HepG2 (cell line): ENCODE data around the gene DOCK4. TPM values are rescaled to one million over a fixed set of nuclear protein-coding genes. Genes with fewer than 3 reads are reported as not detected.

Source experiments
- ATAC-seq: fragments of 200-7000 bp; cut with Tn5 transposase; 3 replicates; pipeline ENCODE4 v1.9.1; 2020; ENCODE audit warnings: mild to moderate bottlenecking, moderate library complexity
- BruUV-seq: library from RNA; stranded (reverse); fragments of 400-500 nt; replicated peaks from 2 replicates; lab custom pipeline; 2021; lab: Mats Ljungman, UMichigan
- CTCF ChIA-PET: fragments of 300-600 bp; formaldehyde crosslinking; extraction: SDS; loops from one replicate; lab custom pipeline; 2021; ENCODE audit warnings: low total read pairs, inconsistent platforms, low intra/inter-chr PET ratio; lab: Yijun Ruan, JAX
- POLR2A ChIA-PET: fragments of 350-600 bp; sonication (Branson Sonifier 250); formaldehyde crosslinking; loops from one replicate; lab custom pipeline; 2020; ENCODE audit warnings: antibody characterized with exemption, inconsistent platforms; lab: Yijun Ruan, JAX
- DNase-seq: peaks from one replicate; pipeline ENCODE4 v3.0.0-alpha.2; 2015; ENCODE audit warnings: low spot score
- FAIRE-seq: peaks from 3 replicates; lab custom pipeline; 2011; peaks lifted over from hg19 to GRCh38; lab: Jason Lieb, UNC
- H2AFZ ChIP-seq: one replicate; pipeline ENCODE4 v1.6.1; 2011; ENCODE audit warnings: low read length, inconsistent platforms
- H3K27ac ChIP-seq: fragments of 300-600 bp; 3 replicates; pipeline ENCODE4 v1.8.0; 2011; ENCODE audit warnings: mixed run types, mild to moderate bottlenecking, mixed read lengths, low read length, inconsistent platforms; ENCODE audit not compliant: insufficient read depth; ENCODE audit errors: extremely low read length
- H3K27me3 ChIP-seq, 2 experiments: fragments of 200-600 bp in 1 of 2; 2 replicates in 1 of 2; 3 replicates in 1 of 2; pipeline versions ENCODE4 v1.6.0 to v1.8.0; 2011; ENCODE audit warnings: low read length in 2 of 2, mild to moderate bottlenecking in 2 of 2, moderate library complexity in 2 of 2, inconsistent platforms in 1 of 2; ENCODE audit not compliant: insufficient read depth in 2 of 2, control insufficient read depth in 1 of 2
- H3K36me3 ChIP-seq, 2 experiments: fragments of 200-600 bp in 1 of 2; replicated peaks in 1 of 2; 2 replicates in 1 of 2; 3 replicates in 1 of 2; pipeline versions ENCODE4 v1.5.1 to v1.8.0; 2011; ENCODE audit warnings: low read length in 2 of 2, inconsistent platforms in 1 of 2; ENCODE audit not compliant: insufficient read depth in 2 of 2, control insufficient read depth in 1 of 2
- H3K4me1 ChIP-seq: 2 replicates; pipeline ENCODE4 v1.5.1; 2012; ENCODE audit warnings: low read length, inconsistent platforms; ENCODE audit not compliant: insufficient read depth
- H3K4me2 ChIP-seq: 2 replicates; pipeline ENCODE4 v1.6.0; 2011; ENCODE audit warnings: low read depth, low read length, inconsistent platforms
- H3K4me3 ChIP-seq, 3 experiments: fragments of 200-600 bp in 1 of 3; sonication (generic), shearing (Covaris generic) in 1 of 3; replicated peaks in 1 of 3; 2 replicates each; pipeline ENCODE4 v1.5.1; 2011 to 2016; ENCODE audit warnings: low read length in 3 of 3, inconsistent platforms in 2 of 3, low read depth in 2 of 3, mild to moderate bottlenecking in 2 of 3, control low read depth in 1 of 3, mixed read lengths in 1 of 3; ENCODE audit not compliant: insufficient read depth in 1 of 3
- H3K79me2 ChIP-seq: one replicate; pipeline ENCODE4 v1.6.1; 2011; ENCODE audit warnings: low read length, inconsistent platforms; ENCODE audit not compliant: insufficient read depth
- H3K9ac ChIP-seq: 2 replicates; pipeline ENCODE4 v1.6.0; 2011; ENCODE audit warnings: mild to moderate bottlenecking, low read depth, low read length, inconsistent platforms; ENCODE audit not compliant: insufficient read depth
- H3K9me3 ChIP-seq: 2 replicates; pipeline ENCODE4 v1.5.1; 2012; ENCODE audit warnings: mild to moderate bottlenecking, low read length
- H4K20me1 ChIP-seq: 2 replicates; pipeline ENCODE4 v1.6.0; 2011; ENCODE audit warnings: inconsistent platforms, mild to moderate bottlenecking, low read length, moderate library complexity; ENCODE audit not compliant: insufficient read depth
- BCL6 ChIP-seq: IDR thresholded peaks from 2 replicates; pipeline ENCODE4 v1.6.1; 2016; ENCODE audit warnings: missing genetic modification reagents, missing compliant biosample characterization
- CTCF ChIP-seq: sonication (generic); formaldehyde crosslinking; IDR thresholded peaks from 2 replicates; pipeline ENCODE4 v1.5.0; 2020; ENCODE audit warnings: mild to moderate bottlenecking, missing genetic modification reagents, moderate library complexity
- E2F2 ChIP-seq: sonication (generic); formaldehyde crosslinking; IDR thresholded peaks from 2 replicates; pipeline ENCODE4 v1.4.0; 2020; ENCODE audit warnings: missing genetic modification reagents, borderline replicate concordance
- FOXP1 ChIP-seq, 2 experiments: fragments of 450-650 bp in 1 of 2; IDR thresholded peaks; 2 replicates each; pipeline ENCODE4 v1.6.1; 2017 to 2018; ENCODE audit warnings: antibody characterized with exemption in 1 of 2
- HDAC2 ChIP-seq: sonication (generic); formaldehyde crosslinking; IDR thresholded peaks from 2 replicates; pipeline ENCODE4 v1.4.0; 2020; ENCODE audit warnings: missing genetic modification reagents
- KDM5A ChIP-seq: fragments of 200-600 bp; sonication (generic); IDR thresholded peaks from 2 replicates; pipeline ENCODE4 v1.7.0; 2018; ENCODE audit warnings: antibody characterized with exemption, mild to moderate bottlenecking, low read length, borderline replicate concordance
- MLLT10 ChIP-seq: sonication (generic); formaldehyde crosslinking; IDR thresholded peaks from 2 replicates; pipeline ENCODE4 v1.4.0; 2020; ENCODE audit warnings: missing genetic modification reagents
- MTF2 ChIP-seq: sonication (generic); formaldehyde crosslinking; IDR thresholded peaks from 2 replicates; pipeline ENCODE4 v1.5.0; 2020; ENCODE audit warnings: missing genetic modification reagents, borderline replicate concordance
- NFYC ChIP-seq: IDR thresholded peaks from 2 replicates; pipeline ENCODE4 v1.6.1; 2016; ENCODE audit warnings: missing genetic modification reagents, missing compliant biosample characterization
- ONECUT2 ChIP-seq: sonication (generic); formaldehyde crosslinking; IDR thresholded peaks from 2 replicates; pipeline ENCODE4 v1.4.0; 2020; ENCODE audit warnings: missing genetic modification reagents
- POLR2AphosphoS2 ChIP-seq: IDR thresholded peaks from 2 replicates; pipeline ENCODE4 v1.6.1; 2011; ENCODE audit warnings: low read depth, low read length, improper control_type of control experiment
- REL ChIP-seq: sonication (generic); formaldehyde crosslinking; conservative IDR thresholded peaks from 2 replicates; pipeline ENCODE4 v1.8.0; 2022; ENCODE audit warnings: mild to moderate bottlenecking, missing genetic modification reagents, moderate library complexity
- SALL1 ChIP-seq: sonication (generic); formaldehyde crosslinking; IDR thresholded peaks from 2 replicates; pipeline ENCODE4 v1.8.0; 2022; ENCODE audit warnings: mild to moderate bottlenecking, missing genetic modification reagents
- SMYD3 ChIP-seq: sonication (generic); formaldehyde crosslinking; IDR thresholded peaks from 2 replicates; pipeline ENCODE4 v1.8.1; 2023; ENCODE audit warnings: mild to moderate bottlenecking, missing genetic modification reagents
- SOX6 ChIP-seq, 2 experiments: fragments of 450-650 bp in 1 of 2; sonication (generic) in 1 of 2; formaldehyde crosslinking in 1 of 2; IDR thresholded peaks; 2 replicates each; pipeline versions ENCODE4 v1.4.0 to v1.6.1; 2017 to 2020; ENCODE audit warnings: antibody characterized with exemption in 1 of 2, mild to moderate bottlenecking in 1 of 2, missing genetic modification reagents in 1 of 2
- TOE1 ChIP-seq: sonication (generic); formaldehyde crosslinking; IDR thresholded peaks from 2 replicates; pipeline ENCODE4 v1.4.0; 2020; ENCODE audit warnings: mild to moderate bottlenecking, missing genetic modification reagents
- TRAFD1 ChIP-seq: sonication (generic); formaldehyde crosslinking; IDR thresholded peaks from 2 replicates; pipeline ENCODE4 v1.5.1; 2020; ENCODE audit warnings: missing genetic modification reagents, mild to moderate bottlenecking, borderline replicate concordance
- ZNF746 ChIP-seq: sonication (generic); formaldehyde crosslinking; IDR thresholded peaks from 2 replicates; pipeline ENCODE4 v1.8.0; 2022; ENCODE audit warnings: mild to moderate bottlenecking, missing genetic modification reagents
- WGBS: methylation state at CpG from one replicate; pipeline ENCODE4 v1.1.6; 2017; ENCODE audit warnings: low lambda C conversion rate; 5-methylcytosine and 5-hydroxymethylcytosine counted together
- in situ Hi-C: cut with HindIII; loops from 2 replicates; pipeline ENCODE4 v1.10.0; 2017; ENCODE audit warnings: low pct_unique_long_range_greater_than_20kb; ENCODE audit not compliant: extremely low pct_ligation_motif_present
- intact Hi-C: fragments of 100-400 bp; cut with micrococcal nuclease; formaldehyde crosslinking; loops from one replicate; pipeline ENCODE4 v1.10.0; 2022; ENCODE audit not compliant: unreplicated experiment
- polyA plus RNA-seq, 8 experiments: library from polyadenylated mRNA; depleted of rRNA in 3 of 8; stranded (reverse) in 7 of 8; unstranded in 1 of 8; fragments of >200 nt; fragmentation: Illumina TruSeq in 4 of 8; extraction: Trizol in 4 of 8; gene quantifications; 2 replicates each; pipeline versions ENCODE4 v1.2.1 to v1.2.3, GENCODE V29; 2011 to 2016; ENCODE audit warnings: low read depth in 4 of 8, missing spikeins in 1 of 8, mixed read lengths in 1 of 8; ENCODE audit not compliant: insufficient read depth in 1 of 8
- total RNA-seq, 5 experiments: library from RNA; depleted of rRNA; stranded (reverse); fragments of >200 nt; fragmentation: Illumina TruSeq; extraction: Trizol; gene quantifications; 2 replicates each; pipeline ENCODE4 v1.2.3, GENCODE V29; 2016; ENCODE audit warnings: low read depth in 1 of 5
- TF ChIP-seq, protein P1 (sequence below): sonication (generic); formaldehyde crosslinking; IDR thresholded peaks from 2 replicates; pipeline ENCODE4 v1.4.0; 2020; ENCODE audit warnings: missing genetic modification reagents, mild to moderate bottlenecking, borderline replicate concordance

DOCK4 gene
- total and polyA plus RNA-seq, 2 of the 13 experiments (the other 11 are each of a cell fraction or from before 2014, with no cell fraction given) = 13.5 to 17.4 TPM

GRCh38 chr7:111803015-111803758 is 403.0 kb downstream of the DOCK4 start:
- no peak overlapping the region for H3K4me2 ChIP-seq
- ATAC-seq (peak; percentile 76), FAIRE-seq (no peak), DNase-seq (peak; percentile 45)
- intact Hi-C loops = no loop called here
- H3K4me1 ChIP-seq = peaks cover 24% of the 10 kb centered on the region
- CTCF ChIA-PET = no interaction called here
- BruUV-seq = no TSS peak
- peak overlapping the region; percentile 46 for H3K27ac ChIP-seq
- no peaks in the 10 kb centered on the region for H4K20me1 ChIP-seq
- no peaks in the 10 kb centered on the region for H3K36me3 ChIP-seq
- peaks cover 12% of the 10 kb centered on the region for H3K9me3 ChIP-seq
- in situ Hi-C loops = no loop called here
- WGBS = 68% methylated on average over 3 of the region's 3 CpGs
- POLR2A ChIA-PET = no interaction called here
- no peaks in the 10 kb centered on the region for H3K27me3 ChIP-seq
- no peak overlapping the region for H3K4me3 ChIP-seq
- no peaks in the 10 kb centered on the region for H3K79me2 ChIP-seq
- no peak overlapping the region for H3K9ac ChIP-seq
- H2AFZ ChIP-seq = no peak overlapping the region
- TF ChIP-seq MLLT10 (CRISPR knock-in tag) (no peak), HDAC2 (no peak), BCL6 (CRISPR knock-in tag) (peak; percentile 46; the same call in 1 of the 2 replicates), POLR2AphosphoS2 (no peak), ONECUT2 (CRISPR knock-in tag) (peak; percentile 92), SMYD3 (no peak), TRAFD1 (no peak), SOX6 (IDR thresholded peaks at IDR 0.05) (no peak), SOX6 (CRISPR knock-in tag; IDR thresholded peaks at IDR 0.05) (no peak; the same call in 1 of the 2 replicates), SALL1 (CRISPR knock-in tag) (no peak), TOE1 (CRISPR knock-in tag) (no peak), E2F2 (no peak), CTCF (no peak), FOXP1 (IDR thresholded peaks at IDR 0.05) (no peak), FOXP1 (CRISPR knock-in tag; IDR thresholded peaks at IDR 0.05) (no peak), REL (CRISPR knock-in tag) (no peak), ZNF746 (no peak), NFYC (CRISPR knock-in tag) (no peak), KDM5A (no peak), MTF2 (CRISPR knock-in tag) (no peak)
- TF ChIP-seq, protein P1, sequence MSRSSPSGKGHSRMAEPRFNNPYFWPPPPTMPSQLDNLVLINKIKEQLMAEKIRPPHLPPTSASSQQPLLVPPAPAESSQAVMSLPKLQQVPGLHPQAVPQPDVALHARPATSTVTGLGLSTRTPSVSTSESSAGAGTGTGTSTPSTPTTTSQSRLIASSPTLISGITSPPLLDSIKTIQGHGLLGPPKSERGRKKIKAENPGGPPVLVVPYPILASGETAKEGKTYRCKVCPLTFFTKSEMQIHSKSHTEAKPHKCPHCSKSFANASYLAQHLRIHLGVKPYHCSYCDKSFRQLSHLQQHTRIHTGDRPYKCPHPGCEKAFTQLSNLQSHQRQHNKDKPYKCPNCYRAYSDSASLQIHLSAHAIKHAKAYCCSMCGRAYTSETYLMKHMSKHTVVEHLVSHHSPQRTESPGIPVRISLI (CRISPR knock-in tag) = no peak
